ENCODE measurements around the gene SLAMF1.
"Not testable (repeated sequence)": the region's sequence is repeated elsewhere in the genome, so short reads cannot be mapped to it uniquely, and the experiment has no call there.

The SLAMF1 gene

DNA sequence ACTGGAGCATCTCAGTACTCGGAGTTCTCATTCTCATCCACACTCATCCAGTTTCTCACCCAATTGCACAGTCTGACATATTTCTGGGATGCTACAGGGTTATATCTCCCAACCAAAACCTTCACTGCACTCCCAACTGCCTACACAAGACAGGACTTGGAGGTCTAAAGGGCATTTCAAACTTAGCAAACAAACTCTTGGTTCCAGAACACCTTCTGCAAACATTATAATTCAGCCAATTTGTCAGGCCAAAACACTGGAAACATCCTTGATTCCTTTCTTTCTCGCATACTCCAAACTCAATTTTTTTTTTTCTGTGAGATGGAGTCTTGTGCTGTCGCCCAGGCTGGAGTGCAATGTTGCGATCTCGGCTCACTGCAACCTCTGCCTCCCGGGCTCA lies 7.9 kb downstream of the SLAMF1 start:
- no peaks in the 10 kb centered on the region for H3K27me3 Mint-ChIP-seq
- H3K4me3 Mint-ChIP-seq: peak overlapping the region; percentile 83
- peaks cover 97% of the 10 kb centered on the region for H3K4me1 Mint-ChIP-seq (ENCODE audit: low read depth)
- H3K9me3 Mint-ChIP-seq: no peaks in the 10 kb centered on the region
- H3K27ac Mint-ChIP-seq: peak overlapping the region; percentile 99
- peaks cover 92% of the 10 kb centered on the region for H3K36me3 Mint-ChIP-seq (ENCODE audit: low read depth)

DNA sequence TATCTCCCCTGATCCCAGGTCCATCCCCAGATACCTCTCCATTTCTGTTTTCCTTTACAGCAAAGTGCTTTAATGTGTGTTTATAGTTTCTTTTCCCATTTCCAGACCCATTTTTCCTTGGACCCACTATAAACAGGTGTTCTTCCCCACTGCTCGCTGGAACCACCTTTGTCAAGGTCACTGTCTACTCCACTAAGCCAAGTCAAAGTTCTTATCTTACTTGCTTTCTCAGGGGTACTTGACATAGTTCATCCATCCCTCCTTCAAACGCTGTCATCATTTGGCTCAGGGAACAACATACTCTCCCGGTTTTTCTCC lies 8.3 kb downstream of the SLAMF1 start:
- peaks cover 92% of the 10 kb centered on the region for H3K36me3 Mint-ChIP-seq (ENCODE audit: low read depth)
- H3K4me3 Mint-ChIP-seq: peak overlapping the region; percentile 83
- H3K4me1 Mint-ChIP-seq (ENCODE audit: low read depth): peaks cover 97% of the 10 kb centered on the region
- no peaks in the 10 kb centered on the region for H3K9me3 Mint-ChIP-seq
- H3K27ac Mint-ChIP-seq: peak overlapping the region; percentile 99
- no peaks in the 10 kb centered on the region for H3K27me3 Mint-ChIP-seq

DNA sequence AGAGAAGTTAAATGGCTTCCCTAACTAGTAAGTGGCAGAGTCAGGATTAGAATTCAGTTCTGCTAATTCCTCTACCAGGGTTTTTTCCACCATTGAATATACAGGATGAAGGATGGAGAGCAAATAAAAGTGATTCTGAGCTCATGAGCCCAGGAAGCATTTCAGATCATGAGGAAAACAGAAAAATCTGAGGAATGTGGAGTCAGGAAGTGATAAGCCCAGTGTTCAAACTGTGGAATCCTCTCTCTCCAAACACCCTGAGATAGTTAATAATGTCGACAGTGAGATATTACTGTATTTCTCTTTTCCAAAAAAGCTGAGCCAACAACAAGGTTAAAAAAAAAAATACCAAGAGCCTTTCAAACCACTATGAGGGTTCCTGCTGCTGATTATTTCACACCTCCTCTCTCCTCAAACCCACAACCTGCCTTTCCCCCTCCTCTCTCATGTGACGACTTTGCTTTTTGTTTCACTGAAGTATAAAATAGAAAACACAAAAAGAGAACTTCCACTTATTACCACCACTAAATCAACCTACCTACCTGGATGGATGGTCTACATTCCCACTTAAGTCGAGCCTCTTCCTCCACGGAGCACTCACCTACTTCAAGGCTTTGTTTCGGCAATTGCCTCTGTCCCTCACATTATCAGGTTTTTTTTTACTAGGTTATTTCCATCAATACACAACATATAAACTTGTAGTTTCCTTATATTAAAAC lies 8.9 kb downstream of the SLAMF1 start:
- Mint-ChIP-seq H3K9me3 (no peaks in the 10 kb centered on the region), H3K36me3 (ENCODE audit: low read depth) (peaks cover 92% of the 10 kb centered on the region), H3K27me3 (no peaks in the 10 kb centered on the region), H3K4me1 (ENCODE audit: low read depth) (peaks cover 97% of the 10 kb centered on the region), H3K27ac (peak overlapping the region; percentile 99), H3K4me3 (peak overlapping the region; percentile 83)

DNA sequence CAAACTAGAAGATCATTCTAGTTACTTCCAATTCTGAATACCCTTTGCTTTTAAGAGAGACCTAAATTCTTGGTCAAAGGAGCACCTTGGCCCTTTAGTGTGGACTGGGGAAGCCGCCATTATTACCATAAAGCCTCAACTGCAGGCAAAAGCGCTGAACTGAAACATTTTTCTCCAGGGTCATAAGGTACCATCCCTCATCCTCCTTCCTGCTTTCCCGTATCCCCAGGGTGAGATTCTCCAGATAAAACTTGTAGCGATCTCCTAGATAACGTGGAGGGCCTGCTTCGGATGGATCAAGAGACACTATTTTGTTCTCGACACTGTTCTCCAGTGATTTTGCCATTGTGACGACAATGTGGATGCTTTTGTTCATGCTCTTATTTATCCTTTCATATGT lies 9.8 kb downstream of the SLAMF1 start:
- H3K27ac Mint-ChIP-seq: peak overlapping the region; percentile 99
- H3K9me3 Mint-ChIP-seq: no peaks in the 10 kb centered on the region
- peak overlapping the region; percentile 83 for H3K4me3 Mint-ChIP-seq
- H3K36me3 Mint-ChIP-seq (ENCODE audit: low read depth): peaks cover 90% of the 10 kb centered on the region
- peaks cover 97% of the 10 kb centered on the region for H3K4me1 Mint-ChIP-seq (ENCODE audit: low read depth)
- H3K27me3 Mint-ChIP-seq: no peaks in the 10 kb centered on the region

- H3K4me1 Mint-ChIP-seq (ENCODE audit: low read depth): peaks cover 97% of the 10 kb centered on the region
- peaks cover 90% of the 10 kb centered on the region for H3K36me3 Mint-ChIP-seq (ENCODE audit: low read depth)
- H3K9me3 Mint-ChIP-seq: no peaks in the 10 kb centered on the region
- H3K27ac Mint-ChIP-seq: peak overlapping the region; percentile 99
- no peaks in the 10 kb centered on the region for H3K27me3 Mint-ChIP-seq
- H3K4me3 Mint-ChIP-seq: peak overlapping the region; percentile 83
Observed at GRCh38 chr1:160636547-160636946, 10.3 kb downstream of the SLAMF1 start.

DNA sequence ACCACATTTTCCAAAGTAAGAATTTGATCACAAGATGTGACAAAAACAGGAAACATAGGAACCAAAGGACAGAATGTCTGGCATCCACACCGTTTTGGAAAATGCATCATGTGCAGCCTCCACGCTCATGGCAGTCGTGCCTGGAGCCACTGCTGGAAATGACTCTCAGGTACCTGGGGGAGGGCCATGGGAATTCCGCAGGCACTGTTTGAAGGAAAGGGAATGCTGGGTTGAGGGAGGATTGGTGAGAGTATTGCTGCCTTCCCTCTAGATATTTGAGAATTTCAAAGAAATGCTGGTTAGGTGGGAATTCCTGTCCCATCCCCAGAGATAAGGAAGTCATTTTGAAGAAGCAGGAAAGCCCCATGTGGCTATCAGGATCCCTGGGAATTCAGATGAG lies 10.8 kb downstream of the SLAMF1 start:
- Mint-ChIP-seq H3K27ac (peak overlapping the region; percentile 14), H3K36me3 (ENCODE audit: low read depth) (peaks cover 94% of the 10 kb centered on the region)

GRCh38 chr1:160634543-160635491 lies 12.0 kb downstream of the SLAMF1 start:
- H3K27ac Mint-ChIP-seq: peak overlapping the region; percentile 78
- peaks cover 97% of the 10 kb centered on the region for H3K36me3 Mint-ChIP-seq (ENCODE audit: low read depth)
- no peaks in the 10 kb centered on the region for H3K27me3 Mint-ChIP-seq
- no peaks in the 10 kb centered on the region for H3K9me3 Mint-ChIP-seq
- H3K4me1 Mint-ChIP-seq (ENCODE audit: low read depth): peaks cover 98% of the 10 kb centered on the region
- H3K4me3 Mint-ChIP-seq: peak overlapping the region; percentile 40

More for the DNA sequence above, 10.8 kb downstream of the SLAMF1 start:
- no peaks in the 10 kb centered on the region for H3K9me3 Mint-ChIP-seq
- H3K4me3 Mint-ChIP-seq: no peak overlapping the region
- no peaks in the 10 kb centered on the region for H3K27me3 Mint-ChIP-seq
- H3K4me1 Mint-ChIP-seq (ENCODE audit: low read depth): peaks cover 97% of the 10 kb centered on the region

- H3K27ac Mint-ChIP-seq: peak overlapping the region; percentile 75
- no peaks in the 10 kb centered on the region for H3K27me3 Mint-ChIP-seq
- peaks cover 92% of the 10 kb centered on the region for H3K36me3 Mint-ChIP-seq (ENCODE audit: low read depth)
- peaks cover 98% of the 10 kb centered on the region for H3K4me1 Mint-ChIP-seq (ENCODE audit: low read depth)
- peak overlapping the region; percentile 46 for H3K4me3 Mint-ChIP-seq
- no peaks in the 10 kb centered on the region for H3K9me3 Mint-ChIP-seq
Observed at GRCh38 chr1:160633330-160633903, 13.4 kb downstream of the SLAMF1 start.

GRCh38 chr1:160631983-160632625 lies 14.7 kb downstream of the SLAMF1 start:
- H3K27ac Mint-ChIP-seq: peak overlapping the region; percentile 99
- H3K27me3 Mint-ChIP-seq: no peaks in the 10 kb centered on the region
- H3K4me1 Mint-ChIP-seq (ENCODE audit: low read depth): peaks cover 98% of the 10 kb centered on the region
- H3K4me3 Mint-ChIP-seq: no peak overlapping the region
- H3K36me3 Mint-ChIP-seq (ENCODE audit: low read depth): peaks cover 92% of the 10 kb centered on the region
- no peaks in the 10 kb centered on the region for H3K9me3 Mint-ChIP-seq

DNA sequence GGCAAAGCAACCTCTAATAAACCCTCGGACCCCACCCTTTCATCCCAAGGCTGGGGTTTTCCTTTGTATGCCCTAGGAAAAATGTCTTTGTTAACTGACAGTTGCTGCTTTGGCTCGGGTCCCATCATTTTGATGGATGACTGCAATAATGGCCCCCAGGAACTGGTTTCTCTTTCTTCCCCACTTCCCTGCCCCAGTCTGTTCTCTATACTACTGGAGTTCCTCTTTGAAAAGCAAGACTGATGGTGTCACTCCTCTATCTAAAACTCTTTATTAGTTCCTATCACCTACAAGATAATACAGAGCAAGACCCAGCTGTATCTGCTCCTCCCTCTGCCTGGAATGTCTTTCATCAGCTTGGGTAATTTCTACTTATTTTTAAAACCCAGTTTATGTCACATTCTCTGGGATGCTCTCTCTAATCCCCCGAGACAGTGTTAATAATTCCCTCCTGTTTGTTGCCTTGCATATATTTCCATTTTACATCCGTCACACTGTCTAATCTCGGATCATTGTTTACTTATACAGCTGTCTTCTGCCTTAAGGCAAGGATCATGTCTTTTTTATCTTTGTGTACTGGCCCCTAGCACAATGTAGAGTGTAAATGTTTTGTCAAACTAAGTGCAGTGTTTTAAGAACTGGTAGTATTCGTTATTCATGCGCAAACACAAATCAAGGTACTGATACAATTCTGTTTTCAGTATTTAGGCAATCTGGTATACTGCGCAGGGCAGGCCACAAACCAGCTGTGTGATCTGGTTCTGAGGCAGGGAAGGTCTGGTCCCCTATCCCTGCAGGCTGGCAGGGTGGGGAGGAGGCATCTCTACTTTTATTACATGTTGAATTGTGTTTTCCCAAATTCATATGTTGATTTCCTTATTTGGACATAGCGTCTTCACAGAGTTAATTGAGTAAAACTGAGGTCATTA lies 16.1 kb downstream of the SLAMF1 start:
- Mint-ChIP-seq H3K36me3 (ENCODE audit: low read depth) (peaks cover 92% of the 10 kb centered on the region), H3K27me3 (no peaks in the 10 kb centered on the region), H3K9me3 (no peaks in the 10 kb centered on the region), H3K4me1 (ENCODE audit: low read depth) (peaks cover 98% of the 10 kb centered on the region), H3K4me3 (peak overlapping the region; percentile 79), H3K27ac (peak overlapping the region; percentile 99)

DNA sequence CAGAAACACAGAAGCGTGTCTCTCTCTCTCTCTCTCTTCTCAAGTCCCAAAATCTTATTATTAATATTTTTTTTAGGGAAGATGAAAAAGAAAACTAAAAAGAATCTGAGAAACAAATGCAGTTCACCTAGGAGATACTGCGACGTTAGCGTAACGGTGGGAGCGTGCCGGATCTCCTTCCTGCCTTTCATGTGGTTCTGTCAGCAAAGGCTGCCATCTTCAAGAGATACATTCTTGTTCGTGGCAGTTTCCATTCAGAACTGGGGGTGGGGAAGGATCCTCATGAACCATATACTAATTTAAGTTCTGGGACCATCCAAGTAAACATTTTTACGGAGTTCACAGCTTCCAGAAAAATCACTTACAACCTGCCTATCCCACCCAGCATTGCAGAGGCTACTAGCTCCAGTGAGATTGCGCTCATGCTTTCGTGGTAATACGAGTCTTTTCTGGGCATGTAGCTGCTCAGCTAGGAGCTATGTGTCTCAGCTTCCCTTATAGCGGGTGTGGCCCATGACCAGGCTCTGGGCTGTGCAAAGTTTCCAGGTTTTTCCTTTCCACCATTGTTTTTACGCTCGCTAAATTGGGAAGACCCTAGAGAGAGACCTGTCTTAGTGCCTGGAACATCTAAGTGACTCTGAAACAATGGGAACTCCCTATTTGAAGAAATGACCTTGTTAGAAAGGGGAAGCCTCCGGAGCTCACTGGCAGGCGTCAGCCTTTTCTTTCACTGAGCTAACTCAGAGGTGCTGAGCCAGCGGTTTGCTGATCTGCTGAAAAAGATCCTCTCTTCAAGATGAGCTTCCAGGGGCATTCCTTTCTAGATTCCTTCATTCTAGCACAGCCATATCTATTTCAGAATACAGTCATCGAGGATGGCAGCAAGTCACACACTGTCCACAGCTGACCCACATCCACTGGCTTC lies 17.3 kb downstream of the SLAMF1 start:
- Mint-ChIP-seq H3K27ac (peak overlapping the region; percentile 99), H3K27me3 (no peaks in the 10 kb centered on the region), H3K4me3 (peak overlapping the region; percentile 79), H3K4me1 (ENCODE audit: low read depth) (peaks cover 99% of the 10 kb centered on the region), H3K9me3 (no peaks in the 10 kb centered on the region), H3K36me3 (ENCODE audit: low read depth) (peaks cover 92% of the 10 kb centered on the region)

GRCh38 chr1:160628799-160629263 lies 18.0 kb downstream of the SLAMF1 start:
- Mint-ChIP-seq H3K27me3 (no peaks in the 10 kb centered on the region), H3K9me3 (no peaks in the 10 kb centered on the region), H3K36me3 (ENCODE audit: low read depth) (peaks cover 92% of the 10 kb centered on the region), H3K4me3 (peak overlapping the region; percentile 79), H3K4me1 (ENCODE audit: low read depth) (peaks cover 99% of the 10 kb centered on the region), H3K27ac (peak overlapping the region; percentile 99)

- Mint-ChIP-seq H3K36me3 (ENCODE audit: low read depth) (peaks cover 92% of the 10 kb centered on the region), H3K4me3 (peak overlapping the region; percentile 79), H3K4me1 (ENCODE audit: low read depth) (peaks cover 99% of the 10 kb centered on the region), H3K27ac (peak overlapping the region; percentile 99)
- not testable (repeated sequence) for H3K27me3 Mint-ChIP-seq, H3K9me3 Mint-ChIP-seq
Observed at GRCh38 chr1:160627677-160628289, 19.1 kb downstream of the SLAMF1 start.
